Colonic mucosa (tissue), 4 donors: ENCODE measurements around the gene TMEM150A. TPM values are rescaled to one million over a fixed set of nuclear protein-coding genes. Genes with fewer than 3 reads are reported as not detected.
A peak's percentile ranks its signal among the peaks of the same experiment; 100 is the strongest.

ENCODE experiments used
- DNase-seq: peaks from one replicate; pipeline ENCODE4 v3.0.0-alpha.2; 2020
- H3K27ac ChIP-seq: fragments of 200-600 bp; one replicate; pipeline ENCODE4 v1.8.0; 2021
- H3K27me3 ChIP-seq: fragments of 200-600 bp; one replicate; pipeline ENCODE4 v1.8.0; 2021
- H3K36me3 ChIP-seq: fragments of 200-600 bp; one replicate; pipeline ENCODE4 v1.8.0; 2021
- H3K4me1 ChIP-seq: fragments of 200-600 bp; one replicate; pipeline ENCODE4 v1.8.0; 2021; ENCODE audit warnings: mild to moderate bottlenecking
- H3K4me3 ChIP-seq: fragments of 200-600 bp; one replicate; pipeline ENCODE4 v1.8.0; 2021
- H3K9ac ChIP-seq, 2 donors: one replicate each; pipeline ENCODE4 v1.7.0; 2013; ENCODE audit warnings: control low read depth in 2 of 2, low read depth in 2 of 2, low read length in 2 of 2
- H3K9me3 ChIP-seq: fragments of 200-600 bp; one replicate; pipeline ENCODE4 v1.8.0; 2021
- CTCF ChIP-seq: fragments of 200-600 bp; IDR thresholded peaks from one replicate; pipeline ENCODE4 v1.8.0; 2022; ENCODE audit warnings: antibody characterized with exemption, mild to moderate bottlenecking
- intact Hi-C: fragments of 100-400 bp; cut with DNase I; formaldehyde crosslinking; loops from one replicate; pipeline ENCODE4 v1.14.1; 2022
- total RNA-seq, 2 donors: library from RNA; stranded (reverse); fragmentation: NEBNext Ultra II Directional in 1 of 2; extraction: Animal tissue kit (Norgen Biotek cat#: 25700) in 1 of 2; gene quantifications; one replicate each; pipeline ENCODE4 v1.2.1, GENCODE V29; 2021
- donor health status: healthy.
- donor health status: DM: no; HTN: no; CAD: no.
- donor health status: DM: no; HTN: no; CAD: no.

The TMEM150A gene
- total RNA-seq, 2 donors from 2014 or later, result 5.2 to 7.2 TPM

GRCh38 chr2:85583667-85584353, 18.7 kb downstream of the TMEM150A start:
- Histone ChIP-seq H3K9ac (peak overlapping the region; percentile 14 to 90), H3K9me3 (no peaks in the 10 kb centered on the region), H3K36me3 (no peaks in the 10 kb centered on the region), H3K27me3 (no peaks in the 10 kb centered on the region), H3K4me3 (peak overlapping the region; percentile 49), H3K4me1 (peaks cover 14% of the 10 kb centered on the region), H3K27ac (peak overlapping the region; percentile 78)
- no peak for TF ChIP-seq CTCF
- intact Hi-C loops, result no loop called here
- no peak for DNase-seq

GRCh38 chr2:85582492-85582891, 20.0 kb downstream of the TMEM150A start:
- intact Hi-C loops, result no loop called here
- H3K36me3 ChIP-seq, result no peaks in the 10 kb centered on the region
- H3K9ac ChIP-seq, result no peak overlapping the region
- no peak overlapping the region for H3K27ac ChIP-seq
- peaks cover 18% of the 10 kb centered on the region for H3K4me1 ChIP-seq
- no peaks in the 10 kb centered on the region for H3K27me3 ChIP-seq
- H3K9me3 ChIP-seq, result no peaks in the 10 kb centered on the region
- TF ChIP-seq CTCF, result no peak
- DNase-seq, result no peak
- H3K4me3 ChIP-seq, result no peak overlapping the region

- Histone ChIP-seq H3K36me3 (no peaks in the 10 kb centered on the region), H3K27me3 (no peaks in the 10 kb centered on the region), H3K9me3 (no peaks in the 10 kb centered on the region), H3K4me3 (no peak overlapping the region), H3K27ac (no peak overlapping the region), H3K9ac (no peak overlapping the region), H3K4me1 (peaks cover 15% of the 10 kb centered on the region)
- intact Hi-C loops, result no loop called here
- no peak for TF ChIP-seq CTCF
- DNase-seq, result no peak
Observed at GRCh38 chr2:85580206-85580605, 22.3 kb downstream of the TMEM150A start.

- no peaks in the 10 kb centered on the region for H3K36me3 ChIP-seq
- no peak for DNase-seq
- peak overlapping the region; percentile 56 for H3K4me3 ChIP-seq
Observed at GRCh38 chr2:85579266-85579935, 23.1 kb downstream of the TMEM150A start.

More at GRCh38 chr2:85579266-85579935, 23.1 kb downstream of the TMEM150A start:
- peak overlapping the region; percentile 77 for H3K27ac ChIP-seq
- H3K4me1 ChIP-seq, result peaks cover 10% of the 10 kb centered on the region
- H3K27me3 ChIP-seq, result no peaks in the 10 kb centered on the region
- intact Hi-C loops, result no loop called here
- H3K9ac ChIP-seq, result peak overlapping the region in 1 of 2 donors; percentile 90
- no peaks in the 10 kb centered on the region for H3K9me3 ChIP-seq
- TF ChIP-seq CTCF, result no peak
